DMS79 (cell line): ENCODE data around the gene CNTNAP2.
"Not testable (repeated sequence)": the region's sequence is repeated elsewhere in the genome, so short reads cannot be mapped to it uniquely, and the experiment has no call there.

ENCODE experiments used
- DNase-seq: peaks from one replicate; lab custom pipeline; 2025; lab: John Stamatoyannopoulos, UW

Gene CNTNAP2

GRCh38 chr7:146878901-146879300, 762.3 kb downstream of the CNTNAP2 start:
- DNase-seq: no peak

GRCh38 chr7:146885231-146885630, 768.6 kb downstream of the CNTNAP2 start:
- no peak for DNase-seq

DNA sequence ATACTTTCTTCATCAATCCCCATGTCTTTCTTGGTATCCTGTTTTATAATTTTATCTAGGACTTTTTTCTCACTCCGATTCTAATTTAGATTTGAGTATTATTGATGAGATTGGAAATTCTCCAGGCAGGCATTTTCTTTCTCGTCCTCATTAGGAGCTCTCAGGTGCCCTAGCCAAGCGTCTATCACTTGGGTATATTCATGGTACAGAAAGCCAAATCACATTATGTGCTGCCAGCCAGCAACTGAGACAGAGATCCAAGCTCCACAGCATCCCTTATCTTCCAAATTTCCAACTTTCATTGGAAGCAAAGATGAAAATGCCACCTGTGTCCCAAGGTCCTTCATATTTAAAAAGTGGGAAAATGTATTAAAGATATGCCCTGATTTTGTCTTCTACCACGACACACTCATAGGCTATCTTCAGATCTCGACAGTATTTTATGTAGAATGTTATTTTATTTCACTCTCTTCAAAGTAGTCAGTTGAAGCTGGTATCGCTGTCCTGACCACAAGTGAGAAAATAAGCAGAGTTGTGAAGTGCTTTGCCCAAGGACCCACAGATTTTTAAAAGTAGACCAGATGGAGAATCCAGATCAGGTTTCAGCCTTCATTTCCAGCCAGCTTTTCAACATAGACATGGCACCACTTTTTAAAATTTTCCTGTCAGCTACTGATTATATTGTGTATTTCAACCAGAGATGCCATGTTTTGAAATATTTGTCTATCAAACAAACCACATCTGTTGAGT, 773.4 kb downstream of the CNTNAP2 start:
- DNase-seq: no peak

GRCh38 chr7:146892151-146892550, 775.5 kb downstream of the CNTNAP2 start:
- DNase-seq: no peak

GRCh38 chr7:146894927-146895326, 778.3 kb downstream of the CNTNAP2 start:
- DNase-seq: no peak

DNA sequence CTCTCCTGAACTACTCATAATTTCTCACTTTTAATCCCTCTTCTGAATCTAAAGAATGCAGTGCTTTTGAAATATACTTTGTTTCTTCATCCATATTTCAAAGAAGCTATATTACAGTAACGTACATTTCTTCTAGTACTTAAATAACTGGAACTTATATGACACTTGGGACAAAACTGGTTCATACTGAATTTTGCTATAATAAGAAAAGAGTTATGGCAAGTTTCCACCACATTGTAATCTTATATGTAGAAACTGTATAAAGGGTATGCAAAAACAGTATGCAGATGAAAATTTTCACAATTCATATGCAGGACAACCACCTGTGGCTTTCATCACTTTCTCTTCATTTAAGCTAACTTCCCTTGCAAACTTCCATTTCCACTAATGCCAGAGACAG, 785.7 kb downstream of the CNTNAP2 start:
- DNase-seq: no peak

- DNase-seq: no peak
Measured at GRCh38 chr7:146902728-146903127, 786.1 kb downstream of the CNTNAP2 start.

DNA sequence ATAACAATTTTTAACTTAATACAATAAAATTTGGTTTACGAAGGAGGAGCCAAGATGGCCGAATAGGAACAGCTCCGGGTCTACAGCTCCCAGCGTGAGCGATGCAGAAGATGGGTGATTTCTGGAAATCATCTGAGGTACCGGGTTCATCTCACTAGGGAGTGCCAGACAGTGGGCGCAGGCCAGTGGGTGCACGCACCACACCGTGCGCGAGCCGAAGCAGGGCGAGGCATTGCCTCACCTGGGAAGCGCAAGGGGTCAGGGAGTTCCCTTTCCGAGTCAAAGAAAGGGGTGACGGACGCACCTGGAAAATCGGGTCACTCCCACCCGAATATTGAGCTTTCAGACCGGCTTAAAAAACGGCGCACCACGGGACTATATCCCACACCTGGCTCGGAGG, 789.1 kb downstream of the CNTNAP2 start:
- not testable (repeated sequence) for DNase-seq

GRCh38 chr7:146922782-146923181, 806.2 kb downstream of the CNTNAP2 start:
- no peak for DNase-seq

GRCh38 chr7:146926841-146927240, 810.2 kb downstream of the CNTNAP2 start:
- no peak for DNase-seq

DNA sequence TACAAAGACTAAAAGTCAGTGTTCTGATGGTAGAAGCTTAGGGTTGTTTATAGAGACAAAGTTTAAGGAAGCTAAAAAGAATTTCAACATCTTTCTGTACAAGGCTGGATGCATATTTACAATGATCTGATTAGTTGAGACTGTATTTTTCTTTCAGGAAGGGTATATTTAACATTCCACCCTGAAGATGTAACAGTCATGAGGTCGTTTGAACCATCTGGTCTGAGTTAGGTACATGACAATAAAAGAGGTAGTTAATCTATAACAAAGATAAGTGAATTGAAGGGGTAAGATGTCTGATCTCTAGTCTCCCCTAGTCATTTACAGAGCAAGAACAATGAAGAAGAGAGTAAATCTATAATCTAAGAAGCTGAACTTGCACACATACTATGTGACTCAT, 821.2 kb downstream of the CNTNAP2 start:
- no peak for DNase-seq

DNA sequence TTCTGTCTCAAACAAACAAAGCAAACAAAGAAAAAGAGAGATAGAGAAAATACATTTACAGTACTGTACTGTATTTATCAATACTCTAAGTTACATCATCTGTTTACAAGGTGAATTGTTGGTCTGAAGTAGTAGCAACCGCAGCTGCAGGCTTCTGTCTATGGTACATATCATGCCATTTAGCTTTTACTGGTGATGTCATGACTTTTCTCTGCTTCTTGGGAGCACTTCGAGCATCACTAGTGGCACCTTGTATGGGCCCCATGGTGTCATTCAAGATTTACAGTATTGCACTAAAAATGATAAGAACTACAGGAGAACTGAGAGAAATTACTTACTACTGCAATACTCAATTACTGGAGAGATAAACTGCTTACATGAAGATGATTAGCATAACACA, 826.9 kb downstream of the CNTNAP2 start:
- DNase-seq: no peak

- DNase-seq: no peak
Measured at GRCh38 chr7:146948703-146949102, 832.1 kb downstream of the CNTNAP2 start.

DNA sequence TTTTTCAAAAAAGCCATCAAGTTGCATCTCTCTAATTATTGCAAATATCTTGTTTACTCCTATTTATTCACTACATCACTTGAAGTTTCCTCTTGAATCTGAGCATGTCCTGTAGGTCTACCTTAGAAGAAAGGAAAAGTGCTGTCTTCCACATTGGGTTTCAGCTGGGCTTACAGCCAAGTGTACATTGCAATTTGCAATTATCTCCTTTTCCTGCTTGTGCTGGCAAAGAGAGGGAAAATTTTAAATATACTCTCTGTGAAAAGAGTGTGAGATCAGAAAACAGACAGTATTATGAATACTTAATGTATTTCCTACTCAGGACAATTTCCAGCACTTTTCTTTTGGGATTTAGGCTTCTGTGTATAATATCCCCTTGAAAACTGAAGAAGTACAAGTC, 839.7 kb downstream of the CNTNAP2 start:
- peak; percentile 16 for DNase-seq

GRCh38 chr7:146956853-146957252, 840.3 kb downstream of the CNTNAP2 start:
- no peak for DNase-seq

GRCh38 chr7:146960773-146961391, 844.3 kb downstream of the CNTNAP2 start:
- DNase-seq: peak; percentile 21

DNA sequence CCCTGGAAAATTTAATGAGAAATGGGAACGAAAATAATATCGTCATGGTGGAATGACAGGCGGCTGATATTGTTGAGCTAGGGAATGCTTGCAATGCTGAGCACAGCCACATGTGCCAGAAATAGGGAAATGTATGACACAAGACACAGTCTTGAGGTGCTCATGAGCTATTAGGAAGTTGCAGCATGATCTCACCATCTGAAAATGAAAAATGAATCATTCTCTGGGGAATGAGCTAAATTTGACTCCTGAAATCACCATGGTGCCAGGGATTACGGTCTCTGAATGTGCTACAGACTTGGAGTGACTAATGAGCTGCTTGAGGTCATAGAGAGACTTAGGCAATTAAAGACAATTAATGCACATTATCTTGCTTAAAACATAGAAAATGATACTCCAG, 845.0 kb downstream of the CNTNAP2 start:
- DNase-seq: no peak

GRCh38 chr7:146966274-146966673, 849.7 kb downstream of the CNTNAP2 start:
- no peak for DNase-seq

DNA sequence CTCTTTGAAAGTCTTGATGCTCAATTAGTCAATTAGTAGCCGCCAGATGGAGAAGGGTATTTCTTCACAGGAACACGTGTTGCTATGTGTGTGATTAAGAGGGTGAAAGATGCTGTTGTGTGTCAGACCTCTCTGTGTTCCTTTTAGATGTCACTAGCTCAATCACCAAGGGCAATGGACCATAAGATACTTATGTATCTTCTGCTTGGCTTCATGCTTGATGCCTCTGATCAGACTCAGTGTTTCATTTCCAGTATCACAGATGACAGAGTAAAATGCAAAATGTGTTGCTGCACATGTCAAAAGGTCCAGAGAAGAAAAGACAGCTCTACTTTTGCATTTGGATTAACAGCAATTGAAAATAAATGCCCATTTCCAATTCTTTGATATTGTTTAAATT, 865.9 kb downstream of the CNTNAP2 start:
- DNase-seq: no peak

DNA sequence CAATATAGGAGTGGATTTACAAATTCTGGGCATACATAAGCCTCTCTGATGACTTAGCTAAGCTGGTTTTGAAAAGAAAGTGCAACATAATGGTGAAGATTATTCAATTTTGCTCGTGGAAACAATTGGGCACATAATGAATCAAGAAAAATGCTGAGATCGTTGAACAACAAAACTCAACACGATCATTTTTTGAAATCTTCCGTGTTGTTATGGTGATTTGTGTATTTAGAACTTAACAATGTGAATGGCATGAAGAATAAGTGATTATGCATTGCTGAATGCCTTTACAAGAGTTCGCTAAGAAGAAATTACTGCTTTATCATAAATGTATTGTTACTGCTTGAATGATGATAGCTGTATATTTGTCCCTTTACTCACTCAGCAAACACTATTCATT, 875.0 kb downstream of the CNTNAP2 start:
- DNase-seq: no peak

GRCh38 chr7:146993764-146994163, 877.2 kb downstream of the CNTNAP2 start:
- DNase-seq: no peak

- DNase-seq: no peak
Measured at GRCh38 chr7:147008530-147008929, 891.9 kb downstream of the CNTNAP2 start.

- DNase-seq: no peak
Measured at GRCh38 chr7:147012666-147013065, 896.1 kb downstream of the CNTNAP2 start.

DNA sequence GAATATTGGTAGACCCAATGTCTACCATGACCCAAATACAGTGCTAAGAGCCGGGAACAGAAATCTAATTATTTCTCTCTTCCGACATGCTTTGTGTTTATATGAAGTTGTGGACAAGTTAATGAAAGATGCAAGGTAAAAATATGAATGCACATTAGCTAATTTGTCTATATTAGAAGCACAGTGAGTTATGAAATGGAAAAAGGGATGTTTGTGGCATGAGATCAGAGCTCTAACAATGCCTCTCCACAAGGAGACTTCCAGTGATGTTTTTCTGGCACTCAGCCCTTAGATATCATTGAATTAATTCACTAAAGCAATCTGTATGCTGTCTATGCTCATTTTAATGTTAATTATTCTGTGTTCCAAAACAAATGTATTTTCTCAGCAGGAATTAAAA, 897.2 kb downstream of the CNTNAP2 start:
- DNase-seq: no peak
